DMS153 (cell line): ENCODE results near the gene ZSCAN32.

Experiments
- DNase-seq: peaks from one replicate; lab custom pipeline; 2025; lab: John Stamatoyannopoulos, UW

The ZSCAN32 gene

DNA sequence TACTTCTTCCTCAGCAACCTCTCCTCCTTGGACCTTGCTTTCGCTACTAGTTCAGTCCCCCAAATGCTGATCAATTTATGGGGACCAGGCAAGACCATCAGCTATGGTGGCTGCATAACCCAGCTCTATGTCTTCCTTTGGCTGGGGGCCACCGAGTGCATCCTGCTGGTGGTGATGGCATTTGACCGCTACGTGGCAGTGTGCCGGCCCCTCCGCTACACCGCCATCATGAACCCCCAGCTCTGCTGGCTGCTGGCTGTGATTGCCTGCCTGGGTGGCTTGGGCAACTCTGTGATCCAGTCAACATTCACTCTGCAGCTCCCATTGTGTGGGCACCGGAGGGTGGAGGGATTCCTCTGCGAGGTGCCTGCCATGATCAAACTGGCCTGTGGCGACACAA is 44.7 kb downstream of the ZSCAN32 start:
- DNase-seq = no peak

DNA sequence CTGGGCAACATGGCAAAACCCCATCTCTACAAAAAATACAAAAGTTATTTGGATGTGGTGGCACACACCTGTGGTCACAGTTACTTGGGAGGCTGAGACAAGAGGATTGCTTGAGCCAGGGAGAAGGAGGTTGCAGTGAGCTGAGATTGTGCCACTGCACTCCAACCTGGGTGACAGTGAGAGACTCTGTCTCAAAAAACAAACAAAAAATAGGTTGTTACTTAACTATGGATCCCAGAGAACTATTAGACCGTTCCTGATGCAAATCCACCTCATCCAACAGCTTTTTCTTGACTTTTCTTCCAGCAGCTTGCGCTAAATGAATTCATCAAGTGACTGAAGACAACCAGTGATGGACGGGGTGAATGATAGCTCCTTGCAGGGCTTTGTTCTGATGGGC is 45.2 kb downstream of the ZSCAN32 start, which contains the start of gene OR2C1:
TSS of gene OR2C1 (plus strand) at position 301 of the 400 bp plus-strand sequence. CDS start at position 353, 52 bp downstream.
- no peak for DNase-seq

DNA sequence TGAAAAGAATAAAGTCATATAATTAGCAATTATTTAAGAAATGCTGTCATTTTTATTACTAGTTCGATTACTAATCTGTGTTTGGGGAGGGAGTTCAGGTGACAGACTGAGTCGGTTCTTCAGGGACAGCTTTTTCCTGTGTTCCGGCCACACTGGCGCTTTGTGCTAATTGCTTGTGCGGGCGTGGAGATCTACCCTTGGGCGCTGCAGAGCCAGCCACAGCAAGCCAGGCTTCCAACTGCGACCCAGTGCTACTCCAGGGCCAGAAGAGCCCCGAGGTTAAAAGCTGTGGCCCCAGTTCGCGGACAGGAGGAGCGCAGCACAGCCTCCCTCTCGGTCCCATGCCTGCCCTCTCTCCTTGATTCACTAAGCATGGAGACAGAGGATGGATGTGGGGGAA is 51.6 kb downstream of the ZSCAN32 start:
- DNase-seq = no peak

DNA sequence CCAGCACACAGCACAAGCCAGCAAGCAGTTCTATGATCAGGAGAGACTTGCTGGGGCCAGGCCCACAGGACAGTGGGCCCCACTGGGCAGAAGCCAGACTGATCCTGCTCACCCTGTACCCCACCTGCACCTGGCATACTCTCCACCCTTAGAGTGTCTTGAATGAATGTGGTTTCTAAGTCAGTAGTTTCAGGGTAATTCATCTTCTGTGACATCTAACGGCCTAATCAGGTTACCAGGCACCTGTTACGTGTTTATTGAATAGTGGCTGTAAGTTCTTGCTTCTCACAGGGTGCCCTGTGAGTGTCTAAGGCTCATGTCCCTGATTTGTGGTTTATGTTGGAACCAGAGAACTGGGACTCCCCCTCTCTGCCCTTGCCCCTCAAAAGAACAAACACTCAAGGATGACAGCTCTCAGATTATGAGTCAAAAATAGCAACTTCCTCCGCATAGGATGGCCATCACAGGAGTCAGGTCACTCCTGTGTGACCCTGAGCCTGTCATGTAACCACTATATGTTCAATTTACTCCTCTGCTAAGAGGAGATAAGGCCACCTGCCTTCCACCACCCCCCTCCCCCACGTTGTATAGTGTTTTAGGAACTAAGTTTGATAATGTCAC is 52.1 kb downstream of the ZSCAN32 start:
- DNase-seq = no peak

DNA sequence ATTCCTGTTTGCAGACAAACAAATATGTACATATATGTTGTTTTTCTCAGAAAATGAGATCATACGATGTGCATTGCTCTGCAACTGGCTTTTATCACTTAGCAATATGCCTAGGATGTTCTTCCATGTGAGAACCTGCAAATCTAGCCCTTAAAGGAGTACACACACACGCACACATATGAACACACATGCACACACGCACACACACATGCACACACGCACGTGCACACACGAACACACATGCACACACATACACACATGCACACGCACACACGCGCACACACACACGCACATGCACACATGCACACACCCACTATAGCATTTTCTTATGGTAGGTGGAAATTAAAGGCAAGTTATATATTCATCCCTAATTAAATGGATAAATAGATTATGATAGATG is 53.2 kb downstream of the ZSCAN32 start:
- DNase-seq = no peak

DNA sequence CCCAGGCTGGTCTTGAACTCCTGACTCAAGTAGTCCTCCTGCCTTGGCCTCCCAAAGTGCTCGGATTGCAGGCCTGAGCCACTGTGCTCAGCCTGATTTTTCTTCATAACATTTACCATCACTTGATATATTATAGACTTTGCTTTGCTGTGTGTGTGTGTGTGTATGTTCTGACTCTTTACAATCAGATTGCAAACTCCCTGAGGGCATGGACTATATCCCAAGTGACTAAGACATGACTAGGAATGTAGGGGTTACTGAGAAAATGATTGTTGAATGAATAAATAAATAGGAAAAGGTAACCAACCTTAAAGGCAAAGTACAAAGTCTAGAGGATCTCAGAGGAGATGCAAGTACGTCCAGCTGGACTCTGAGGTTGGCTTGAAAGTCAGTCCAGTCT is 54.8 kb downstream of the ZSCAN32 start:
- no peak for DNase-seq
